DND-41 (cell line): ENCODE measurements around the gene PASK.

ENCODE experiments used
- ATAC-seq: fragments of 200-7000 bp; cut with Tn5 transposase; 3 replicates; pipeline ENCODE4 v1.9.1; 2021; ENCODE audit warnings: low read depth; ENCODE audit not compliant: insufficient read depth
- DNase-seq: peaks from one replicate; pipeline ENCODE4 v3.0.0-alpha.2; 2020
- H2AFZ ChIP-seq: 2 replicates; pipeline ENCODE4 v1.6.0; 2012; ENCODE audit warnings: low read depth, low read length
- H3K27ac ChIP-seq: 2 replicates; pipeline ENCODE4 v1.5.1; 2012; ENCODE audit warnings: low read length, inconsistent platforms
- H3K27me3 ChIP-seq: fragments of 200-600 bp; sonication (generic); 2 replicates; pipeline ENCODE4 v1.6.0; 2012; ENCODE audit warnings: low read length, mild to moderate bottlenecking, inconsistent platforms; ENCODE audit not compliant: insufficient read depth, poor library complexity
- H3K36me3 ChIP-seq: 2 replicates; pipeline ENCODE4 v1.5.1; 2012; ENCODE audit warnings: low read length, inconsistent platforms; ENCODE audit not compliant: insufficient read depth
- H3K4me1 ChIP-seq: 2 replicates; pipeline ENCODE4 v1.5.1; 2012; ENCODE audit warnings: mild to moderate bottlenecking, low read length; ENCODE audit not compliant: insufficient read depth
- H3K4me2 ChIP-seq: 2 replicates; pipeline ENCODE4 v1.6.0; 2012; ENCODE audit warnings: mild to moderate bottlenecking, moderate library complexity, low read length, inconsistent platforms; ENCODE audit not compliant: insufficient read depth
- H3K4me3 ChIP-seq, 2 experiments: fragments of 200-600 bp in 1 of 2; shearing (Covaris generic) in 1 of 2; 2 replicates each; pipeline ENCODE4 v1.5.1; 2012 to 2016; ENCODE audit warnings: inconsistent platforms in 2 of 2, low read length in 2 of 2, mild to moderate bottlenecking in 2 of 2, low read depth in 1 of 2, moderate library complexity in 1 of 2
- H3K79me2 ChIP-seq: 2 replicates; pipeline ENCODE4 v1.6.0; 2012; ENCODE audit warnings: low read length, inconsistent platforms; ENCODE audit not compliant: insufficient read depth
- H3K9ac ChIP-seq: 2 replicates; pipeline ENCODE4 v1.6.0; 2012; ENCODE audit warnings: low read depth, mild to moderate bottlenecking, inconsistent platforms, low read length, moderate library complexity
- H3K9me3 ChIP-seq: 2 replicates; pipeline ENCODE4 v1.5.1; 2012; ENCODE audit warnings: low read length, moderate library complexity, mild to moderate bottlenecking, inconsistent platforms; ENCODE audit not compliant: insufficient read depth, severe bottlenecking
- H4K20me1 ChIP-seq: 2 replicates; pipeline ENCODE4 v1.6.0; 2012; ENCODE audit warnings: low read length; ENCODE audit not compliant: insufficient read depth
- EZH2 ChIP-seq: IDR thresholded peaks from 3 replicates; pipeline ENCODE4 v1.6.1; 2012; ENCODE audit warnings: borderline replicate concordance, low read depth, mild to moderate bottlenecking, moderate library complexity, low read length, inconsistent platforms; ENCODE audit not compliant: severe bottlenecking
- TF ChIP-seq, protein P1 (sequence below): IDR thresholded peaks from 2 replicates; pipeline ENCODE4 v1.5.1; 2012; ENCODE audit warnings: borderline replicate concordance, low read length, moderate library complexity, mild to moderate bottlenecking; ENCODE audit not compliant: poor library complexity, severe bottlenecking; ENCODE audit errors: extremely low read depth

Gene PASK

DNA sequence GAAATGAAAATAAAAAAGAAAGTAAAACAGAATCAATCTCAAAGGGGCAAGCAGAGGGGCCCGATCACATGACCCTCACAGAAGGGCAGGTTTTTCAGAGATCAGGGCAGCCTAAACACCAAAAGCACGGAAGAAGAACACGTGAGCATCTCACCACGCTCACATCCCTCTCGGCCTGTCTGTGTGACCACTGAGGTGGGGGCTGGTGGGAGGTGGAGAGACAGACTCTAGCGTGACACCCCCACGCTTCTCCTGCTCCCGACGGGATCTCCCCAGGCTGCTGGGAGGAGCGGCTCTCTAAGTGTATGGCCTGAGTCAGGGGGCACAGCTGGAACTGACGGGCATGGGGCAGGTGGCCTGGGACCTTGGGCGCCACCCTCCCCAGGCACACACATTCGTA, 23.6 kb downstream of the PASK start:
- no peak for ATAC-seq
- Histone ChIP-seq H3K4me1 (no peaks in the 10 kb centered on the region), H3K27ac (no peak overlapping the region), H2AFZ (no peak overlapping the region), H3K9ac (no peak overlapping the region), H3K79me2 (no peaks in the 10 kb centered on the region), H3K36me3 (peaks cover 65% of the 10 kb centered on the region), H3K4me2 (no peak overlapping the region), H3K27me3 (no peaks in the 10 kb centered on the region), H3K4me3 (no peak overlapping the region), H3K9me3 (no peaks in the 10 kb centered on the region), H4K20me1 (0 out of 2 replicates have a peak, but pooled peaks cover 6% of the 10 kb centered on the region)
- TF ChIP-seq EZH2, result no peak
- TF ChIP-seq, protein P1, sequence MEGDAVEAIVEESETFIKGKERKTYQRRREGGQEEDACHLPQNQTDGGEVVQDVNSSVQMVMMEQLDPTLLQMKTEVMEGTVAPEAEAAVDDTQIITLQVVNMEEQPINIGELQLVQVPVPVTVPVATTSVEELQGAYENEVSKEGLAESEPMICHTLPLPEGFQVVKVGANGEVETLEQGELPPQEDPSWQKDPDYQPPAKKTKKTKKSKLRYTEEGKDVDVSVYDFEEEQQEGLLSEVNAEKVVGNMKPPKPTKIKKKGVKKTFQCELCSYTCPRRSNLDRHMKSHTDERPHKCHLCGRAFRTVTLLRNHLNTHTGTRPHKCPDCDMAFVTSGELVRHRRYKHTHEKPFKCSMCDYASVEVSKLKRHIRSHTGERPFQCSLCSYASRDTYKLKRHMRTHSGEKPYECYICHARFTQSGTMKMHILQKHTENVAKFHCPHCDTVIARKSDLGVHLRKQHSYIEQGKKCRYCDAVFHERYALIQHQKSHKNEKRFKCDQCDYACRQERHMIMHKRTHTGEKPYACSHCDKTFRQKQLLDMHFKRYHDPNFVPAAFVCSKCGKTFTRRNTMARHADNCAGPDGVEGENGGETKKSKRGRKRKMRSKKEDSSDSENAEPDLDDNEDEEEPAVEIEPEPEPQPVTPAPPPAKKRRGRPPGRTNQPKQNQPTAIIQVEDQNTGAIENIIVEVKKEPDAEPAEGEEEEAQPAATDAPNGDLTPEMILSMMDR, result no peak
- no peak for DNase-seq

DNA sequence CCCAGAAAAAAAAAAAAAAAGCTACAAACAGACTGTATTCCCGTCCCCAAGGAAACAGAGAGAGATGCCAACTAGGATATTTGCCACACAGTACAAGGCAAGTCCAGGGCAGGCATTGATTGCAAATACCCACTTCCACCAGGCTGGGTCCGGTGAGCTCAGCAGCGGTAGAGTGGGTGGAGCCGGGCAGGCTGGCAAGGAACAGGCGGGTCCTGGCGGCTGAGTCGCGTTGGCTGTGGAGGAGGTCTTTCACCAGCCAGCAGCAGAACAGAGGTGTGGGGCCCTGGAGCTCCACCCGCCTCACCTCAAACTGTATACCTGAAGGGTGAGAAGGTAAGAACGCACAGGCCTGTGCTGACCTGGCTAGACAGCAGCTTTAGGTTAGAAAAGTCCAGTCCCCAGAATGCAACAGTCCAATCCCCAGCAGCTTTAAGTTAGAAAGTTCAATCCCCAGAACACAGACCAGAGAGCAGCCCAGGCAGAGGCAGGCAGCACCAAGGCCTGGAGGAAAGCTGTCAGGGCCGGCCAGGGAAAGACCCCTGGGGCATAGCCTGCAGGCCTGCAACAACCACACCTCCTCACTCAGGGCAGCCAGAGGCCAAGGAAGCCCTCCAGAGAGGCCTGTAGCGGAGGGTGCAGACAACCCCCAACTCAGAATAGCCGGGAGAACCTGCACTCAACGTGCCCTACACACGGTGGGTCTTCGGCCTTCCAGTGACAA, 25.3 kb downstream of the PASK start:
- ATAC-seq (peak; percentile 37; the same call in 1 of the 3 replicates), DNase-seq (no peak)
- peaks cover 61% of the 10 kb centered on the region for H3K36me3 ChIP-seq
- H2AFZ ChIP-seq, result no peak overlapping the region
- 0 out of 2 replicates have a peak, but pooled peaks cover 3% of the 10 kb centered on the region for H4K20me1 ChIP-seq
- no peak overlapping the region for H3K4me2 ChIP-seq
- H3K27me3 ChIP-seq, result no peaks in the 10 kb centered on the region
- TF ChIP-seq EZH2, result no peak
- no peak overlapping the region for H3K27ac ChIP-seq
- H3K79me2 ChIP-seq, result no peaks in the 10 kb centered on the region
- no peaks in the 10 kb centered on the region for H3K9me3 ChIP-seq
- no peak overlapping the region for H3K9ac ChIP-seq
- no peaks in the 10 kb centered on the region for H3K4me1 ChIP-seq
- H3K4me3 ChIP-seq, result no peak overlapping the region

DNA sequence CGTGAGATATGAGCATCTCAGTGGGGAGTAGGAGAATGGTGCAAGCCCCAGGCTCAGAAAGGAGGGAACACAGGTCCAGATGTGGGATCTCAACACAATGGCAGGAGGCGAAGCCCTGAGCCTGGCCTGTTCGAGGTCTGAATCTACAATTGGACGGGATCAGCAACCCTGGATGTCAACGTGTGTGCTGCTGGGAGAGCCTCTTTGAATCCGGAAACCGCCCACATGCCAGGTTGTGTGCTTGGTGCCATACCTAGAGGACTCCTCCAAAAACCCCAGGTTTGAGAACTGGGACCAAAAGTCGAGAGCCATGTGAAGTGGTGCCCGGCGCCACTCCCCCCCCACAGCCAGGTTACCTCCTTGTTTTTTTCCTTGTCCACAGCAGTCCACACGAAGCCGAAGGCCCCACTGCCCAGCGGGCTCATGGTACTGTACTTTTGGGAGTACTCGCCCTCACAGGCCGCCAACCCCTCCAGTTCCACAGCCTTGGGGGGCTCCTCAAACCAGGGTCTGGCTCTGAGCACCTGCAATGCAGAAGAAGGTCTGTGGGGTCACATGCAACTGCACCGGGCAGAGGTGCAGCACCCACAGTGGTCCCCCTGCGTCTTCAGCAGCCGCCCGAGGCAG, 26.8 kb downstream of the PASK start:
- peaks cover 56% of the 10 kb centered on the region for H3K36me3 ChIP-seq
- 0 out of 2 replicates have a peak, but pooled peaks cover 3% of the 10 kb centered on the region for H4K20me1 ChIP-seq
- no peak overlapping the region for H3K9ac ChIP-seq
- H3K9me3 ChIP-seq, result no peaks in the 10 kb centered on the region
- DNase-seq (no peak), ATAC-seq (no peak)
- H2AFZ ChIP-seq, result no peak overlapping the region
- TF ChIP-seq EZH2, result no peak
- TF ChIP-seq, protein P1, result no peak
- no peaks in the 10 kb centered on the region for H3K4me1 ChIP-seq
- H3K4me3 ChIP-seq, result no peak overlapping the region
- no peaks in the 10 kb centered on the region for H3K79me2 ChIP-seq
- H3K27me3 ChIP-seq, result no peaks in the 10 kb centered on the region
- no peak overlapping the region for H3K27ac ChIP-seq
- no peak overlapping the region for H3K4me2 ChIP-seq

DNA sequence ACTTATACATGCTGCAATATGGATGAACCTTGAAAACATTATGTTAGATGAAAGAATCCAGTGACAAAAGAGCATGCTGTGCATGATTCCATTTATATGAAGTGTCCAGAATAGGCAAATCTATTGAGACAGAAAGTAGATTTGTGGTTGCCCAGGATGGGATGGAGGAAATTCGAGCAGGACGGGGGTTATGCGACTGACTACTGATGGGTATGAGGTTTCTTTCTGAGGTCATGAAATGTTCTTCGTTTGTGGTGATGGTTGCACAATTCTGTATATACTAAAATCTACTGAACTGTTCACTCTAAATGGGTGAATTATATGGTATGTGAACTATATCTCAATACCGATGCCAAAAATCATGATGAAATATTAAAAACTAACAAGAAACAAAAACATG, 28.3 kb downstream of the PASK start:
- no peak for DNase-seq
- no peak for ATAC-seq
- no peak for TF ChIP-seq EZH2
- TF ChIP-seq, protein P1, result no peak

More for the DNA sequence above, 28.3 kb downstream of the PASK start:
- no peak overlapping the region for H2AFZ ChIP-seq
- no peaks in the 10 kb centered on the region for H3K4me1 ChIP-seq
- H3K9me3 ChIP-seq, result no peaks in the 10 kb centered on the region
- H3K4me2 ChIP-seq, result no peak overlapping the region
- no peaks in the 10 kb centered on the region for H3K79me2 ChIP-seq
- H3K36me3 ChIP-seq, result peaks cover 54% of the 10 kb centered on the region
- no peak overlapping the region for H3K9ac ChIP-seq
- peaks cover 5% of the 10 kb centered on the region; the same call in 1 of the 2 replicates for H4K20me1 ChIP-seq
- H3K27ac ChIP-seq, result no peak overlapping the region
- no peak overlapping the region for H3K4me3 ChIP-seq
- no peaks in the 10 kb centered on the region for H3K27me3 ChIP-seq
